CD4-positive, alpha-beta T cell treated with Interferon alpha-2 for 1 hour (primary cell): ENCODE results near the gene ARSB.
"Not testable (repeated sequence)": the region's sequence is repeated elsewhere in the genome, so short reads cannot be mapped to it uniquely, and the experiment has no call there.

ENCODE experiments used
- DNase-seq, 2 donors: peaks; one replicate each; pipeline ENCODE4 v3.0.0-alpha.2; 2020 to 2022

ARSB gene

GRCh38 chr5:78771260-78772205 is 213.6 kb downstream of the ARSB start:
- no peak for DNase-seq

- DNase-seq: no peak
These were observed 216.2 kb downstream of the ARSB start for GRCh38 chr5:78768781-78769380.

GRCh38 chr5:78766412-78766762 is 218.7 kb downstream of the ARSB start:
- DNase-seq: no peak

GRCh38 chr5:78765756-78766411 is 219.2 kb downstream of the ARSB start:
- no peak for DNase-seq

- no peak for DNase-seq
These were observed 220.0 kb downstream of the ARSB start for GRCh38 chr5:78765116-78765515.

GRCh38 chr5:78763659-78764189 is 221.4 kb downstream of the ARSB start:
- DNase-seq: no peak

GRCh38 chr5:78762743-78763142 is 222.4 kb downstream of the ARSB start:
- not testable (repeated sequence) for DNase-seq

GRCh38 chr5:78761840-78762239 is 223.3 kb downstream of the ARSB start:
- no peak for DNase-seq

GRCh38 chr5:78760770-78761169 is 224.3 kb downstream of the ARSB start:
- no peak for DNase-seq

GRCh38 chr5:78760366-78760765 is 224.7 kb downstream of the ARSB start:
- DNase-seq: peak in 1 of 2 donors; percentile 25

- DNase-seq: no peak
These were observed 226.8 kb downstream of the ARSB start for GRCh38 chr5:78758169-78758839.

GRCh38 chr5:78757269-78758053 is 227.6 kb downstream of the ARSB start:
- DNase-seq: no peak

- DNase-seq: no peak
These were observed 228.3 kb downstream of the ARSB start for GRCh38 chr5:78756858-78757257.

- DNase-seq: no peak
These were observed 229.2 kb downstream of the ARSB start for GRCh38 chr5:78755822-78756429.

- DNase-seq: no peak
These were observed 230.5 kb downstream of the ARSB start for GRCh38 chr5:78754655-78755054.

GRCh38 chr5:78753093-78753531 is 232.0 kb downstream of the ARSB start:
- no peak for DNase-seq

- no peak for DNase-seq
These were observed 233.2 kb downstream of the ARSB start for GRCh38 chr5:78751872-78752271.

GRCh38 chr5:78750281-78750680 is 234.8 kb downstream of the ARSB start:
- DNase-seq: no peak

GRCh38 chr5:78747705-78748359 is 237.3 kb downstream of the ARSB start:
- no peak for DNase-seq

- no peak for DNase-seq
These were observed 238.1 kb downstream of the ARSB start for GRCh38 chr5:78747055-78747454.
